PC-3 (cell line): ENCODE results near the gene ZNF614. TPM values are rescaled to one million over a fixed set of nuclear protein-coding genes. Genes with fewer than 3 reads are reported as not detected.

Experiments used
- ATAC-seq: fragments of 200-7000 bp; cut with Tn5 transposase; 2 replicates; pipeline ENCODE4 v1.9.1; 2020; ENCODE audit warnings: mild to moderate bottlenecking, moderate library complexity
- BruUV-seq: library from RNA; stranded (reverse); fragments of 400-500 nt; replicated peaks from 2 replicates; lab custom pipeline; 2021; lab: Mats Ljungman, UMichigan
- CTCF ChIA-PET: fragments of 300-600 bp; sonication (Branson Sonifier 250); formaldehyde crosslinking; loops from one replicate; lab custom pipeline; 2022; ENCODE audit warnings: antibody characterized with exemption; lab: Charles Lee
- POLR2A ChIA-PET: fragments of 300-600 bp; sonication (Branson Sonifier 250); formaldehyde crosslinking; loops from one replicate; lab custom pipeline; 2022; ENCODE audit warnings: antibody characterized with exemption; ENCODE audit not compliant: unreplicated experiment; lab: Charles Lee
- DNase-seq: peaks from one replicate; pipeline ENCODE4 v3.0.0-alpha.2; 2015
- H2AFZ ChIP-seq: fragments of 300-600 bp; sonication (generic); 2 replicates; pipeline ENCODE4 v1.6.0; 2016; ENCODE audit warnings: antibody characterized with exemption, low read length
- H3F3A ChIP-seq: fragments of 300-600 bp; sonication (generic); one replicate; pipeline ENCODE4 v1.6.0; 2017; ENCODE audit warnings: antibody characterized with exemption, low read length, control low read depth, mild to moderate bottlenecking; ENCODE audit not compliant: unreplicated experiment
- H3K27ac ChIP-seq: fragments of 300-600 bp; sonication (generic); 2 replicates; pipeline ENCODE4 v1.5.1; 2016; ENCODE audit warnings: mild to moderate bottlenecking, low read length
- H3K27me3 ChIP-seq: fragments of 300-600 bp; sonication (generic); 2 replicates; pipeline ENCODE4 v1.6.1; 2016; ENCODE audit warnings: low read length, mixed read lengths
- H3K36me3 ChIP-seq: fragments of 300-600 bp; sonication (generic); 2 replicates; pipeline ENCODE4 v1.6.1; 2016; ENCODE audit warnings: low read depth, mixed run types, low read length, mixed read lengths
- H3K4me1 ChIP-seq: fragments of 300-600 bp; sonication (generic); 2 replicates; pipeline ENCODE4 v1.5.1; 2016; ENCODE audit warnings: low read length; ENCODE audit not compliant: insufficient read depth
- H3K4me2 ChIP-seq: fragments of 300-600 bp; sonication (generic); 2 replicates; pipeline ENCODE4 v1.6.0; 2016; ENCODE audit warnings: low read length
- H3K4me3 ChIP-seq: fragments of 300-600 bp; sonication (generic); 2 replicates; pipeline ENCODE4 v1.5.1; 2016; ENCODE audit warnings: mild to moderate bottlenecking, low read length, mixed read lengths
- H3K79me2 ChIP-seq: fragments of 300-600 bp; sonication (generic); 2 replicates; pipeline ENCODE4 v1.6.1; 2017; ENCODE audit warnings: low read length, mixed read lengths
- H3K9ac ChIP-seq: fragments of 300-600 bp; sonication (generic); 2 replicates; pipeline ENCODE4 v1.6.0; 2016; ENCODE audit warnings: mild to moderate bottlenecking, low read length
- H3K9me2 ChIP-seq: fragments of 300-600 bp; sonication (generic); replicated peaks from 2 replicates; pipeline ENCODE4 v1.6.1; 2016; ENCODE audit warnings: mixed run types, low read length, mixed read lengths
- H3K9me3 ChIP-seq: fragments of 300-600 bp; sonication (generic); 2 replicates; pipeline ENCODE4 v1.6.1; 2016; ENCODE audit warnings: low read length, mixed read lengths
- H4K20me1 ChIP-seq: fragments of 300-600 bp; sonication (generic); 2 replicates; pipeline ENCODE4 v1.6.1; 2016; ENCODE audit warnings: low read length, mixed read lengths
- EZH2 ChIP-seq: fragments of 300-600 bp; sonication (generic); IDR thresholded peaks from one replicate; pipeline ENCODE4 v1.6.1; 2017; ENCODE audit warnings: antibody characterized with exemption, mild to moderate bottlenecking, low read length; ENCODE audit not compliant: unreplicated experiment
- EZH2phosphoT487 ChIP-seq: fragments of 300-600 bp; sonication (generic); IDR thresholded peaks from 2 replicates; pipeline ENCODE4 v1.6.1; 2018; ENCODE audit warnings: mild to moderate bottlenecking, antibody characterized with exemption, low read length, borderline replicate concordance
- intact Hi-C: fragments of 100-400 bp; cut with micrococcal nuclease; formaldehyde crosslinking; loops from 2 replicates; pipeline ENCODE4 v1.9.0; 2023
- total RNA-seq: library from RNA; depleted of rRNA; stranded (reverse); fragments of >200 nt; gene quantifications from 2 replicates; pipeline ENCODE4 v1.2.3, GENCODE V29; 2014; rRNA removed
- TF ChIP-seq, protein P1 (sequence below): fragments of 300-600 bp; sonication (generic); conservative IDR thresholded peaks from 2 replicates; pipeline ENCODE4 v1.5.1; 2017; ENCODE audit warnings: antibody characterized with exemption, low read depth, mild to moderate bottlenecking, low read length

The ZNF614 gene
- total RNA-seq, 1 experiment from 2014 or later, result 10.4 TPM

DNA sequence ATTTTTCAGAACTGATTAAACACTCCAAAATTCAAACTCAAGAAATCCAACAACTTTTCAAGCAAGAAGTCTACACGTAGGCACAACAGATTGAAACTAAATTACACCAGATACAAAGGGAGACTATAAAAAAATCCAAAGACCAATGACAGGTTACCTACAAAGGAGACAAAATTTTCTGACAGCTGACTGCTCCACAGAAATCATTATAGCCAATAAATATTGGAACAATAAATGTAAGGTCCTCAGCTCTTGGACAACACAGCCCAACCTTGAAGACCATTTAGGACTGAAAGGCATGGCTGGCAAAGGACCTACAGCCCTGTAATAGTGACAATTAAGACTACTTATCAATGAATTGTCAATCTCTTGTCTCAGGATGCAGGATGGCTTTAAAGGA is 57.5 kb downstream of the ZNF614 start:
- H3K4me1 ChIP-seq, result no peaks in the 10 kb centered on the region
- no peak overlapping the region for H2AFZ ChIP-seq
- TF ChIP-seq EZH2 (no peak), EZH2phosphoT487 (no peak)
- TF ChIP-seq, protein P1, sequence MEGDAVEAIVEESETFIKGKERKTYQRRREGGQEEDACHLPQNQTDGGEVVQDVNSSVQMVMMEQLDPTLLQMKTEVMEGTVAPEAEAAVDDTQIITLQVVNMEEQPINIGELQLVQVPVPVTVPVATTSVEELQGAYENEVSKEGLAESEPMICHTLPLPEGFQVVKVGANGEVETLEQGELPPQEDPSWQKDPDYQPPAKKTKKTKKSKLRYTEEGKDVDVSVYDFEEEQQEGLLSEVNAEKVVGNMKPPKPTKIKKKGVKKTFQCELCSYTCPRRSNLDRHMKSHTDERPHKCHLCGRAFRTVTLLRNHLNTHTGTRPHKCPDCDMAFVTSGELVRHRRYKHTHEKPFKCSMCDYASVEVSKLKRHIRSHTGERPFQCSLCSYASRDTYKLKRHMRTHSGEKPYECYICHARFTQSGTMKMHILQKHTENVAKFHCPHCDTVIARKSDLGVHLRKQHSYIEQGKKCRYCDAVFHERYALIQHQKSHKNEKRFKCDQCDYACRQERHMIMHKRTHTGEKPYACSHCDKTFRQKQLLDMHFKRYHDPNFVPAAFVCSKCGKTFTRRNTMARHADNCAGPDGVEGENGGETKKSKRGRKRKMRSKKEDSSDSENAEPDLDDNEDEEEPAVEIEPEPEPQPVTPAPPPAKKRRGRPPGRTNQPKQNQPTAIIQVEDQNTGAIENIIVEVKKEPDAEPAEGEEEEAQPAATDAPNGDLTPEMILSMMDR, result no peak
- intact Hi-C loops, result no loop called here
- no peaks in the 10 kb centered on the region for H3K27me3 ChIP-seq
- ChIA-PET POLR2A (no interaction called here), CTCF (no interaction called here)
- no peak overlapping the region for H3K4me2 ChIP-seq
- no peak for ATAC-seq
- H3K27ac ChIP-seq, result no peak overlapping the region
- BruUV-seq, result no TSS peak
- peaks cover 70% of the 10 kb centered on the region for H3K9me3 ChIP-seq
- no peak overlapping the region for H3K4me3 ChIP-seq
- H3F3A ChIP-seq, result no peaks in the 10 kb centered on the region
- H4K20me1 ChIP-seq, result no peaks in the 10 kb centered on the region
- no peak overlapping the region for H3K9ac ChIP-seq
- no peaks in the 10 kb centered on the region for H3K79me2 ChIP-seq
- H3K9me2 ChIP-seq, result no peaks in the 10 kb centered on the region
- H3K36me3 ChIP-seq, result peaks cover 95% of the 10 kb centered on the region
- DNase-seq, result no peak

GRCh38 chr19:51965583-51965982 is 62.6 kb downstream of the ZNF614 start:
- intact Hi-C loops, result no loop called here
- Histone ChIP-seq H3K4me2 (no peak overlapping the region), H3K36me3 (peaks cover 72% of the 10 kb centered on the region)

More at GRCh38 chr19:51965583-51965982, 62.6 kb downstream of the ZNF614 start:
- ChIA-PET CTCF (no interaction called here), POLR2A (no interaction called here)
- ATAC-seq (no peak), DNase-seq (no peak)
- H3K9me3 ChIP-seq, result peaks cover 63% of the 10 kb centered on the region
- no peak overlapping the region for H3K9ac ChIP-seq
- no peaks in the 10 kb centered on the region for H4K20me1 ChIP-seq
- H3K27ac ChIP-seq, result no peak overlapping the region
- H3K9me2 ChIP-seq, result no peaks in the 10 kb centered on the region
- H3K79me2 ChIP-seq, result no peaks in the 10 kb centered on the region
- no peaks in the 10 kb centered on the region for H3K27me3 ChIP-seq
- TF ChIP-seq, protein P1, result no peak
- no peak for TF ChIP-seq EZH2phosphoT487
- no TSS peak for BruUV-seq
- H2AFZ ChIP-seq, result no peak overlapping the region
- H3K4me1 ChIP-seq, result no peaks in the 10 kb centered on the region
- H3F3A ChIP-seq, result no peaks in the 10 kb centered on the region
- H3K4me3 ChIP-seq, result no peak overlapping the region; the same call in 1 of the 2 replicates

Other genes with a start within 250 kb of the ZNF614 start
- gene FPR3, start 233.2 kb downstream of the ZNF614 start, total RNA-seq, result 0.17 and 0.26 TPM in 2 replicates
- 6.2 and 7.2 TPM in 2 replicates for gene ZNF577, start 140.4 kb downstream of the ZNF614 start, total RNA-seq
- 4.7 and 9.7 TPM in 2 replicates for gene ZNF649, start 123.4 kb downstream of the ZNF614 start, total RNA-seq
- 3.1 and 4.3 TPM in 2 replicates for gene ZNF613, start 100.9 kb downstream of the ZNF614 start, total RNA-seq
- gene ZNF350, start 41.5 kb downstream of the ZNF614 start, total RNA-seq, result 5.2 and 6.2 TPM in 2 replicates
- gene ZNF615, start 20.2 kb downstream of the ZNF614 start, total RNA-seq, result 5.4 and 5.5 TPM in 2 replicates
- gene ZNF432, start 20.5 kb upstream of the ZNF614 start, total RNA-seq, result 4.4 and 6.4 TPM in 2 replicates
- 11.6 and 15.0 TPM in 2 replicates for gene ZNF841, start 67.4 kb upstream of the ZNF614 start, total RNA-seq
- gene ZNF616, start 111.6 kb upstream of the ZNF614 start, total RNA-seq, result 3.7 and 3.9 TPM in 2 replicates
- 2.6 and 8.0 TPM in 2 replicates for gene ZNF836, start 143.2 kb upstream of the ZNF614 start, total RNA-seq
- gene PPP2R1A, start 161.7 kb upstream of the ZNF614 start, total RNA-seq, result 336 and 427 TPM in 2 replicates
- 9.1 and 11.7 TPM in 2 replicates for gene ZNF766, start 241.2 kb upstream of the ZNF614 start, total RNA-seq